Stomach (tissue), 9 donors: ENCODE data around the gene RNF213. TPM values are rescaled to one million over a fixed set of nuclear protein-coding genes. Genes with fewer than 3 reads are reported as not detected.

Experiments
- DNase-seq, 2 donors: peaks; one replicate each; pipeline versions ENCODE4 v3.0.0 to v3.0.0-alpha.2; 2013 to 2019
- H3K27ac ChIP-seq, 5 donors: fragments of 200-600 bp in 4 of 5; sonication (generic) in 4 of 5; one replicate each; pipeline ENCODE4 v1.5.1; 2013 to 2019; ENCODE audit warnings: mild to moderate bottlenecking in 1 of 5, moderate library complexity in 1 of 5
- H3K27me3 ChIP-seq, 3 donors: fragments of 200-600 bp; sonication (generic); one replicate each; pipeline ENCODE4 v1.5.1; 2017 to 2019; ENCODE audit warnings: mixed run types in 1 of 3
- H3K36me3 ChIP-seq, 4 donors: fragments of 200-600 bp; sonication (generic); 1 replicate in 3 of 4; 2 replicates in 1 of 4; pipeline ENCODE4 v1.5.1; 2016 to 2019
- H3K4me1 ChIP-seq, 4 donors: fragments of 200-600 bp; sonication (generic); one replicate each; pipeline ENCODE4 v1.5.1; 2016 to 2019
- H3K4me3 ChIP-seq, 4 donors: fragments of 200-600 bp; sonication (generic) in 3 of 4; one replicate each; pipeline ENCODE4 v1.5.1; 2016 to 2019; ENCODE audit warnings: mild to moderate bottlenecking in 1 of 4
- H3K9me3 ChIP-seq, 4 donors: fragments of 200-600 bp; sonication (generic); one replicate each; pipeline ENCODE4 v1.5.1; 2016 to 2019
- EP300 ChIP-seq: sonication (generic); formaldehyde crosslinking; IDR thresholded peaks from one replicate; pipeline ENCODE4 v1.6.1; 2017; ENCODE audit warnings: antibody characterized with exemption
- POLR2A ChIP-seq, 4 donors: fragments of 450-650 bp; IDR thresholded peaks; one replicate each; pipeline ENCODE4 v1.6.1; 2016; ENCODE audit warnings: antibody characterized with exemption in 4 of 4, control low read depth in 2 of 4, mild to moderate bottlenecking in 1 of 4, moderate library complexity in 1 of 4
- POLR2AphosphoS5 ChIP-seq, 3 donors: sonication (generic); formaldehyde crosslinking; IDR thresholded peaks; one replicate each; pipeline ENCODE4 v1.6.1; 2016; ENCODE audit warnings: antibody characterized with exemption in 3 of 3
- WGBS, 5 donors: extraction: QIAGEN DNeasy Blood & Tissue Kit in 3 of 5; methylation state at CpG; one replicate each; pipeline versions ENCODE4 v1.1.5 to v1.1.7; 2013 to 2018; 5-methylcytosine and 5-hydroxymethylcytosine counted together
- intact Hi-C: fragments of 100-400 bp; cut with DNase I; formaldehyde crosslinking; loops from one replicate; pipeline ENCODE4 v1.15.1; 2023; ENCODE audit warnings: low total_unique reads
- polyA plus RNA-seq, 3 donors: library from polyadenylated mRNA; stranded (reverse); fragments of 200-250 nt; gene quantifications; one replicate each; pipeline ENCODE4 v1.2.3, GENCODE V29; 2013
- total RNA-seq, 5 donors: library from RNA; depleted of rRNA; stranded (reverse); fragments of >200 nt; gene quantifications; one replicate each; pipeline versions ENCODE4 v1.1.0 to v1.2.3, GENCODE V29; 2014 to 2016
- TF ChIP-seq, protein P1 (sequence below), 7 experiments: fragments of 450-650 bp in 4 of 7; fragments of 200-600 bp in 3 of 7; sonication (generic) in 3 of 7; IDR thresholded peaks; one replicate each; pipeline ENCODE4 v1.5.1; 2016 to 2019; ENCODE audit warnings: antibody characterized with exemption in 7 of 7, control low read depth in 2 of 7, mild to moderate bottlenecking in 1 of 7
- donor health status: healthy with polysubstance abuse.
- donor health status: Bipolar disorder and iron deficiency.
- donor health status: healthy.

RNF213 gene
- total and polyA plus RNA-seq, 8 donors: 12.3 to 358 (median 138) TPM

DNA sequence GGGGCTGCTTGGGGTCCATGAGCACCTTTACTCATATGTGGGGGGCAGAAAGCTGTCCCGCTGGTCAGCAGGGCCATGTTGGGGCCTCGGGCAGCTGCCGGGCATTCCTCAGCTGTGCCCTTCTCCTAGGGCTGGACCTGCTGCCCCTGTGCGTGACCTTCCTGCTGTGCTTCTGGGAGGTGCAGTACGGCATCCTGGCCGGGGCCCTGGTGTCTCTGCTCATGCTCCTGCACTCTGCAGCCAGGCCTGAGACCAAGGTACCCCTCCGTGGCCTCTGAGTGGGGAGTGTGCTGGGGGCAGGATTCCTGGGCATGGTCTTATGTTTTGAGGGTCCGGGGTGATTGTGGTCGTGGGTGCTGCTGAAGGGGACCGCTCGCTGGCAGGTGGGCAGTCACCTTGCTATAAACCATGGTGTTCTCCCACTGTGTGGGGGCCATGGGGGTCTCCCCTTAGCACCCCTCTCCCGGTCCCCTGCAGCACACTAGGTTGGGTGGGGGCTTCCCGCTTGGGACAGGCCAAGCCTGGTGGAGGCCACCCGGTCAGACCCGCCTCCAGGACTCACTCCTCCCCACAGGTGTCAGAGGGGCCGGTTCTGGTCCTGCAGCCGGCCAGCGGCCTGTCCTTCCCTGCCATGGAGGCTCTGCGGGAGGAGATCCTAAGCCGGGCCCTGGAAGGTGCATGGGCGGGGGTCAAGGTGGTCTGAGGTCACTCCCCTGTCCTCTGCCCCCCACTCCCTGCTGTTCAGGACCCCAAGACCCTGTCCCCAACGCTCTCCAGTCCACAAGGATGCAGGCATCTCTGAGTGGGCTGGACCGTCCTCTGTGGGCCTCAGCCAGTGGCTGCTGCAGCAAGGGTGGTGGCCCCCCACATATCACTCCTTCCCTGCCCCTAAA is 12.4 kb upstream of the RNF213 start:
- Histone ChIP-seq H3K4me1 (peaks cover 0 to 6% (median 0%) of the 10 kb centered on the region in 4 donors), H3K4me3 (no peak overlapping the region), H3K36me3 (peaks cover 18 to 94% (median 78%) of the 10 kb centered on the region in 4 donors), H3K27ac (no peak overlapping the region), H3K27me3 (no peaks in the 10 kb centered on the region), H3K9me3 (no peaks in the 10 kb centered on the region)
- WGBS, 5 donors: 90 to 97% (median 93%) methylated on average over 11 to 23 of the region's 23 CpGs
- intact Hi-C loops: no loop called here
- TF ChIP-seq, protein P1, sequence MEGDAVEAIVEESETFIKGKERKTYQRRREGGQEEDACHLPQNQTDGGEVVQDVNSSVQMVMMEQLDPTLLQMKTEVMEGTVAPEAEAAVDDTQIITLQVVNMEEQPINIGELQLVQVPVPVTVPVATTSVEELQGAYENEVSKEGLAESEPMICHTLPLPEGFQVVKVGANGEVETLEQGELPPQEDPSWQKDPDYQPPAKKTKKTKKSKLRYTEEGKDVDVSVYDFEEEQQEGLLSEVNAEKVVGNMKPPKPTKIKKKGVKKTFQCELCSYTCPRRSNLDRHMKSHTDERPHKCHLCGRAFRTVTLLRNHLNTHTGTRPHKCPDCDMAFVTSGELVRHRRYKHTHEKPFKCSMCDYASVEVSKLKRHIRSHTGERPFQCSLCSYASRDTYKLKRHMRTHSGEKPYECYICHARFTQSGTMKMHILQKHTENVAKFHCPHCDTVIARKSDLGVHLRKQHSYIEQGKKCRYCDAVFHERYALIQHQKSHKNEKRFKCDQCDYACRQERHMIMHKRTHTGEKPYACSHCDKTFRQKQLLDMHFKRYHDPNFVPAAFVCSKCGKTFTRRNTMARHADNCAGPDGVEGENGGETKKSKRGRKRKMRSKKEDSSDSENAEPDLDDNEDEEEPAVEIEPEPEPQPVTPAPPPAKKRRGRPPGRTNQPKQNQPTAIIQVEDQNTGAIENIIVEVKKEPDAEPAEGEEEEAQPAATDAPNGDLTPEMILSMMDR (IDR thresholded peaks at IDR 0.05): no peak
- DNase-seq: no peak

GRCh38 chr17:80248894-80249710 is 11.6 kb upstream of the RNF213 start:
- TF ChIP-seq EP300: no peak
- TF ChIP-seq, protein P1 (IDR thresholded peaks at IDR 0.05): no peak
- TF ChIP-seq POLR2AphosphoS5 (IDR thresholded peaks at IDR 0.05): no peak
- TF ChIP-seq POLR2A (IDR thresholded peaks at IDR 0.05): no peak
- no peak for DNase-seq
- H3K4me1 ChIP-seq: peaks cover 0 to 14% (median under 1%) of the 10 kb centered on the region in 4 donors
- H3K36me3 ChIP-seq: peaks cover 18 to 93% (median 70%) of the 10 kb centered on the region in 4 donors
- no peak overlapping the region for H3K27ac ChIP-seq
- no peaks in the 10 kb centered on the region for H3K27me3 ChIP-seq
- H3K9me3 ChIP-seq: no peaks in the 10 kb centered on the region
- 87 to 91% (median 89%) methylated on average over 18 to 26 of the region's 26 CpGs for WGBS, 5 donors
- intact Hi-C loops: no loop called here
- H3K4me3 ChIP-seq: no peak overlapping the region

DNA sequence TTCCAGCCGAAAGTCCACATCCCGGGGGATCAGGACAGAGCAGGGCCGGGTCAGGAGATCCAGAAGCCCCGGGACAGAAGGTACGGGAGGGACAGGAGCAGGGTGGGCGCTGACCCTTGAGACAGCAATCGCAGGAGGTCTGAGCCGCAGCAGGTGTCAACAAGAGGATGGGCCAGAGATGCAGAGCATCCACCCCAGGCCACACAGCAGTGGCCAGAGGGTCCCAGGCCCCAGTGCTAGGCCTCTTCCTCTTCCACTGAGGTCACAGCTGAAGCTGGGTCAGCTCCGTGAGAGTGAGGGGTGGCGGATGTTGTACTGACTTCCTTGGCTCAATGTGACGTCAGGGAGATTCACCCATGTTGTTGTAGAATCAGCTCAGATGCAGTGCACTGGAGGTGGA is 8.7 kb upstream of the RNF213 start:
- H3K4me3 ChIP-seq: no peak overlapping the region
- WGBS, 5 donors: 92 to 97% (median 95%) methylated on average over 11 of the region's 11 CpGs
- intact Hi-C loops: no loop called here
- no peak overlapping the region for H3K27ac ChIP-seq
- H3K9me3 ChIP-seq: no peaks in the 10 kb centered on the region
- TF ChIP-seq EP300 (no peak), POLR2A (IDR thresholded peaks at IDR 0.05) (no peak), POLR2AphosphoS5 (IDR thresholded peaks at IDR 0.05) (no peak)
- TF ChIP-seq, protein P1 (IDR thresholded peaks at IDR 0.05): no peak
- peaks cover 0 to 64% (median 44%) of the 10 kb centered on the region in 4 donors for H3K36me3 ChIP-seq
- H3K27me3 ChIP-seq: no peaks in the 10 kb centered on the region
- DNase-seq: no peak
- peaks cover 8 to 35% (median 14%) of the 10 kb centered on the region in 4 donors for H3K4me1 ChIP-seq

- Histone ChIP-seq H3K27me3 (no peaks in the 10 kb centered on the region), H3K4me3 (no peak overlapping the region), H3K4me1 (peaks cover 8 to 35% (median 14%) of the 10 kb centered on the region in 4 donors), H3K9me3 (no peaks in the 10 kb centered on the region), H3K36me3 (peaks cover 0 to 57% (median 38%) of the 10 kb centered on the region in 4 donors), H3K27ac (peak overlapping the region in 2 of 5 donors; percentile 5 to 14)
- intact Hi-C loops: no loop called here
- 27 to 42% (median 30%) methylated on average over 12 to 13 of the region's 13 CpGs for WGBS, 5 donors
- DNase-seq: peak; percentile 78 to 83
- TF ChIP-seq POLR2AphosphoS5 (IDR thresholded peaks at IDR 0.05) (peak in 1 of 3 donors; percentile 38), EP300 (no peak), POLR2A (IDR thresholded peaks at IDR 0.05) (no peak)
- TF ChIP-seq, protein P1 (IDR thresholded peaks at IDR 0.05): peak in 5 of 7 experiments; percentile 52 to 70 (median 59)
These were observed 7.8 kb upstream of the RNF213 start for GRCh38 chr17:80252871-80253270.
